Esophagus squamous epithelium (tissue), 5 donors: ENCODE results near the gene IL17RA. TPM values are rescaled to one million over a fixed set of nuclear protein-coding genes. Genes with fewer than 3 reads are reported as not detected.

Source experiments
- DNase-seq: peaks from one replicate; lab custom pipeline; 2025; lab: John Stamatoyannopoulos, UW
- H3K27ac ChIP-seq, 4 donors: fragments of 200-600 bp; sonication (generic); one replicate each; pipeline ENCODE4 v1.5.1; 2016 to 2019; ENCODE audit warnings: mild to moderate bottlenecking in 1 of 4
- H3K27me3 ChIP-seq, 4 donors: fragments of 200-600 bp; sonication (generic); 1 replicate in 3 of 4; 2 replicates in 1 of 4; pipeline versions ENCODE4 v1.5.1 to v1.6.0; 2017 to 2021; ENCODE audit warnings: antibody characterized with exemption in 1 of 4
- H3K36me3 ChIP-seq, 3 donors: fragments of 200-600 bp; sonication (generic); one replicate each; pipeline ENCODE4 v1.5.1; 2016 to 2019
- H3K4me1 ChIP-seq, 3 donors: fragments of 200-600 bp; sonication (generic); one replicate each; pipeline ENCODE4 v1.5.1; 2017 to 2019
- H3K4me3 ChIP-seq, 4 donors: fragments of 200-600 bp; sonication (generic); 1 replicate in 3 of 4; 2 replicates in 1 of 4; pipeline ENCODE4 v1.5.1; 2016 to 2019; ENCODE audit warnings: mild to moderate bottlenecking in 2 of 4, moderate library complexity in 1 of 4
- H3K9me3 ChIP-seq, 3 donors: fragments of 200-600 bp; sonication (generic); one replicate each; pipeline ENCODE4 v1.5.1; 2016 to 2019
- CTCF ChIP-seq, 6 experiments: fragments of 450-650 bp in 4 of 6; fragments of 200-600 bp in 2 of 6; sonication (generic) in 2 of 6; IDR thresholded peaks; one replicate each; pipeline ENCODE4 v1.5.1; 2016 to 2019; ENCODE audit warnings: antibody characterized with exemption in 6 of 6, mild to moderate bottlenecking in 4 of 6, moderate library complexity in 4 of 6
- POLR2A ChIP-seq, 4 donors: fragments of 450-650 bp; IDR thresholded peaks; one replicate each; pipeline ENCODE4 v1.6.1; 2017; ENCODE audit warnings: antibody characterized with exemption in 4 of 4, mild to moderate bottlenecking in 4 of 4, moderate library complexity in 3 of 4
- WGBS, 2 donors: methylation state at CpG; one replicate each; pipeline ENCODE4 v1.1.5; 2018; 5-methylcytosine and 5-hydroxymethylcytosine counted together
- intact Hi-C: fragments of 100-400 bp; cut with DNase I; formaldehyde crosslinking; loops from one replicate; pipeline ENCODE4 v1.15.0; 2022
- total RNA-seq, 4 donors: library from RNA; depleted of rRNA; stranded (reverse); fragments of >200 nt; gene quantifications; one replicate each; pipeline ENCODE4 v1.1.0, GENCODE V29; 2016
- donor health status: DM: yes; HTN: yes; CAD: no.

IL17RA gene
- total RNA-seq, 4 donors from 2014 or later, result 8.6 to 14.7 (median 9.1) TPM

GRCh38 chr22:17083255-17083654 is 1.5 kb upstream of the IL17RA start:
- no peak for TF ChIP-seq POLR2A (IDR thresholded peaks at IDR 0.05)
- TF ChIP-seq CTCF (IDR thresholded peaks at IDR 0.05), result no peak
- no peaks in the 10 kb centered on the region for H3K9me3 ChIP-seq
- peaks cover 0 to 1% (median 0%) of the 10 kb centered on the region in 3 donors for H3K36me3 ChIP-seq
- H3K27me3 ChIP-seq, result no peaks in the 10 kb centered on the region
- 90 to 92% methylated on average over 5 of the region's 5 CpGs for WGBS, 2 donors
- H3K27ac ChIP-seq, result no peak overlapping the region
- no peak for DNase-seq
- H3K4me1 ChIP-seq, result peaks cover 0 to 36% (median 22%) of the 10 kb centered on the region in 3 donors
- intact Hi-C loops, result loop anchor here (10.0 kb wide), 1 partner anchor 82 kb away; no protein-coding TSS in a partner anchor
- no peak overlapping the region for H3K4me3 ChIP-seq

GRCh38 chr22:17083811-17084441 is 874 bp upstream of the IL17RA start:
- Histone ChIP-seq H3K9me3 (no peaks in the 10 kb centered on the region), H3K4me3 (peak overlapping the region; percentile 75 to 99 (median 95)), H3K27ac (peak overlapping the region in 3 of 4 donors; percentile 83 to 97 (median 95)), H3K36me3 (peaks cover 0 to 5% (median 0%) of the 10 kb centered on the region in 3 donors), H3K4me1 (peaks cover 0 to 36% (median 22%) of the 10 kb centered on the region in 3 donors), H3K27me3 (no peaks in the 10 kb centered on the region)
- intact Hi-C loops, result loop anchor here (10.0 kb wide), 1 partner anchor 81 kb away; no protein-coding TSS in a partner anchor
- WGBS, 2 donors, result 90 to 94% methylated on average over 25 to 32 of the region's 33 CpGs
- TF ChIP-seq POLR2A (IDR thresholded peaks at IDR 0.05) (no peak), CTCF (IDR thresholded peaks at IDR 0.05) (no peak)
- no peak for DNase-seq

- intact Hi-C loops, result loop anchor here (10.0 kb wide), 1 partner anchor 79 kb away; no protein-coding TSS in a partner anchor
- Histone ChIP-seq H3K27me3 (no peaks in the 10 kb centered on the region), H3K27ac (peak overlapping the region; percentile 83 to 97 (median 96)), H3K36me3 (peaks cover 0 to 5% (median 0%) of the 10 kb centered on the region in 3 donors), H3K4me3 (peak overlapping the region; percentile 75 to 99 (median 95)), H3K4me1 (peaks cover 0 to 36% (median 22%) of the 10 kb centered on the region in 3 donors), H3K9me3 (no peaks in the 10 kb centered on the region)
- DNase-seq, result no peak
- TF ChIP-seq POLR2A (IDR thresholded peaks at IDR 0.05), result no peak
- no peak for TF ChIP-seq CTCF (IDR thresholded peaks at IDR 0.05)
- 13 to 23% methylated on average over 13 to 29 of the region's 92 CpGs for WGBS, 2 donors
Observed at GRCh38 chr22:17085277-17086181, 729 bp downstream of the IL17RA start.

- WGBS, 2 donors, result 68 to 75% methylated on average over 7 of the region's 7 CpGs
Observed at GRCh38 chr22:17086296-17086695, 1.5 kb downstream of the IL17RA start.

More at GRCh38 chr22:17086296-17086695, 1.5 kb downstream of the IL17RA start:
- Histone ChIP-seq H3K9me3 (no peaks in the 10 kb centered on the region), H3K4me3 (peak overlapping the region; percentile 75 to 99 (median 95)), H3K36me3 (peaks cover 0 to 5% (median 0%) of the 10 kb centered on the region in 3 donors), H3K27me3 (no peaks in the 10 kb centered on the region), H3K27ac (peak overlapping the region in 3 of 4 donors; percentile 1 to 97 (median 95)), H3K4me1 (peaks cover 0 to 36% (median 22%) of the 10 kb centered on the region in 3 donors)
- intact Hi-C loops, result loop anchor here (10.0 kb wide), 1 partner anchor 79 kb away; no protein-coding TSS in a partner anchor
- TF ChIP-seq CTCF (IDR thresholded peaks at IDR 0.05) (no peak), POLR2A (IDR thresholded peaks at IDR 0.05) (no peak)
- DNase-seq, result no peak
